Central memory CD8-positive, alpha-beta T cell (primary cell): ENCODE measurements around the gene CPEB3.
"Not testable (repeated sequence)": the region's sequence is repeated elsewhere in the genome, so short reads cannot be mapped to it uniquely, and the experiment has no call there.

Experiments used
- ATAC-seq: fragments of 150-1000 bp; cut with Tn5 transposase; replicated peaks from 2 replicates; pipeline ENCODE4 v1.10.0; 2022; ENCODE audit warnings: mild to moderate bottlenecking, moderate FRiP score, moderate number of reproducible peaks; ENCODE audit not compliant: poor library complexity, severe bottlenecking; ENCODE audit errors: extremely low read depth
- DNase-seq, 2 donors: peaks; one replicate each; pipeline ENCODE4 v3.0.0; 2021; ENCODE audit warnings: low spot score in 2 of 2
- H3K27ac Mint-ChIP-seq: one replicate; pipeline ENCODE4 v1.8.0; 2022; ENCODE audit warnings: low read depth, mild to moderate bottlenecking, moderate library complexity, mixed read lengths
- H3K27me3 Mint-ChIP-seq: one replicate; pipeline ENCODE4 v1.8.0; 2022; ENCODE audit warnings: mixed read lengths
- H3K36me3 Mint-ChIP-seq: one replicate; pipeline ENCODE4 v1.8.0; 2022; ENCODE audit warnings: mild to moderate bottlenecking, moderate library complexity, mixed read lengths; ENCODE audit not compliant: insufficient read depth
- H3K4me1 Mint-ChIP-seq: one replicate; pipeline ENCODE4 v1.8.0; 2022; ENCODE audit warnings: mixed read lengths
- H3K4me3 Mint-ChIP-seq: one replicate; pipeline ENCODE4 v1.8.0; 2022; ENCODE audit warnings: mild to moderate bottlenecking, moderate library complexity, mixed read lengths
- H3K9me3 Mint-ChIP-seq: one replicate; pipeline ENCODE4 v1.8.0; 2022; ENCODE audit warnings: mixed read lengths

Gene CPEB3

DNA sequence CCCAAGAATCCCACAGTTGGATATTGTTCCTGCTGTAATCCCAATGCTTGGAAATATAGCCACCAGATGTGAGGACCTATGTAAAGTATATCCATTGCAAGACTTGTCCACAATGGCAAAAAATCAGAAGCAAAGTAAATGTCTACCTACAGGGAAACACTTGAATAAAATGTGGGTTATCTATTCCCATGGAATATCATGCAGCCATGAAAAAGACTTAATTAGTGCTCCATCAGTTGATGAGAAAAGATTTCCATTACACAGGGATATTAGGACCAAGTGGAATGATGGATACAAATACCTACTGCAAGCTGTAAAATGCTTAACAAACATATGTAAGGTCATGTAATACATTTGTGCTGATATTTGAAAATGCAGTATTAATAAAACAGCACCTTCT lies 236.1 kb downstream of the CPEB3 start:
- no peaks in the 10 kb centered on the region for H3K27me3 Mint-ChIP-seq
- peaks cover 5% of the 10 kb centered on the region for H3K36me3 Mint-ChIP-seq
- H3K4me1 Mint-ChIP-seq: peaks cover 8% of the 10 kb centered on the region
- no peak overlapping the region for H3K27ac Mint-ChIP-seq
- H3K9me3 Mint-ChIP-seq: no peaks in the 10 kb centered on the region
- DNase-seq (no peak), ATAC-seq (no peak)
- no peak overlapping the region for H3K4me3 Mint-ChIP-seq

DNA sequence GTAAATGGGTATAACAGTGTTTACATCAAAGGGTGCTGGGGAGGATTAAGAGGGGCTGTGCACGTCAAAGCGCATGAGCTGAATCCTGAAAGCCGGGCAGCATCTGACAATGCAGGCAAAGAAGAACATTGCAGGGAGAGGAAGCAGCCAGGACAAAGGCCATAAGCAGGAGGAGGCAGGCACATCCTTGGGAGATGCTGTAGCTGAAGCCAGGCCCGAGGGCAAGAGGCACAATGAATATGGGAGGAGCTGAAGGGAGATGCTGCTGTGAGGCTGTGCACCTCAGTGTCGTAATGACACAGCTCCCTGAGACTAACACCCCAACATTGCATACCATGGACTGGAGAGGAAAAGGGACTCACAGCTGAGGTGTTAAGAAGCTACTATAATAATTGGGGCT lies 238.1 kb downstream of the CPEB3 start:
- Mint-ChIP-seq H3K9me3 (no peaks in the 10 kb centered on the region), H3K4me3 (no peak overlapping the region), H3K27me3 (no peaks in the 10 kb centered on the region), H3K4me1 (peaks cover 16% of the 10 kb centered on the region), H3K36me3 (peaks cover 11% of the 10 kb centered on the region), H3K27ac (no peak overlapping the region)
- ATAC-seq: no peak
- no peak for DNase-seq

DNA sequence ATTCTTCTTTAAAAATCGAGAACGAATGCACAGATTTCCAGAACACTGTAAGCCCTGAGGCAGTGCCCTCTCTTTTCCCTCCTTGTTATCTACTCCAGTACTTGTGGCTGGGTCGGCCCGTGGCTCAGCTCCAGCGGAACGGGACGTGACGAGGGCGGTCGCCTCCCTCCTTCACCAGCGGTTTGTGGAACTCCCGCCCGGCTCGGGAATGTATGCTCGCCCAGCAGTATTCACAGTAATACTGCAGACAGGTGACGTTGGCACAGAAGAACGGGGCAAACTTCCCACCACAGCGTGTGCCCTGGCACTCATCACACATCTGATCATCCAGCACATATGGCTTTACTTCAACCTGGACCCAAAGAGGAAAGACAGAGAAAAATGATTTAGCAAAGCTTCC lies 238.8 kb downstream of the CPEB3 start:
- ATAC-seq: no peak
- peaks cover 19% of the 10 kb centered on the region for H3K4me1 Mint-ChIP-seq
- no peak overlapping the region for H3K27ac Mint-ChIP-seq
- H3K27me3 Mint-ChIP-seq: no peaks in the 10 kb centered on the region
- H3K9me3 Mint-ChIP-seq: no peaks in the 10 kb centered on the region
- DNase-seq: no peak
- H3K36me3 Mint-ChIP-seq: peaks cover 11% of the 10 kb centered on the region
- no peak overlapping the region for H3K4me3 Mint-ChIP-seq

DNA sequence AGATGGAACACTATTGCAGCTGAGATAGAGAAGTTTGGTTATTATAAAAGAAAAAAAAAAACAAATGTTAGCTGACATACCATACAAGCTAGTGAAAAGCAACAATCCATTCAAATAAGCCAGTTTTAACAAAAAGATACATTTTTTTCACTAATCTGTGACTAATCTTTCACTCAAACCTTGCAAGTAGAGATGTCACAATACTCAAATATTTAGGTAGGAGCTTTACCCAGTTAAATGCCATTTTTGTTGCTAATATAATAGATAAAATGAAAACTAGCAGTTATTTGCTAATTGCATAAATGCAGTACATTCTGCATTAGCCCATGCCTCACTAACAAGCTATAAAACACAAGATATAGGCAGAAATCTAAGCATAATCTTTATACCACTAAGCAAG lies 243.7 kb downstream of the CPEB3 start:
- Mint-ChIP-seq H3K4me1 (peaks cover 11% of the 10 kb centered on the region), H3K4me3 (no peak overlapping the region), H3K27me3 (no peaks in the 10 kb centered on the region), H3K27ac (no peak overlapping the region), H3K36me3 (peaks cover 6% of the 10 kb centered on the region), H3K9me3 (no peaks in the 10 kb centered on the region)
- DNase-seq (no peak), ATAC-seq (no peak)

DNA sequence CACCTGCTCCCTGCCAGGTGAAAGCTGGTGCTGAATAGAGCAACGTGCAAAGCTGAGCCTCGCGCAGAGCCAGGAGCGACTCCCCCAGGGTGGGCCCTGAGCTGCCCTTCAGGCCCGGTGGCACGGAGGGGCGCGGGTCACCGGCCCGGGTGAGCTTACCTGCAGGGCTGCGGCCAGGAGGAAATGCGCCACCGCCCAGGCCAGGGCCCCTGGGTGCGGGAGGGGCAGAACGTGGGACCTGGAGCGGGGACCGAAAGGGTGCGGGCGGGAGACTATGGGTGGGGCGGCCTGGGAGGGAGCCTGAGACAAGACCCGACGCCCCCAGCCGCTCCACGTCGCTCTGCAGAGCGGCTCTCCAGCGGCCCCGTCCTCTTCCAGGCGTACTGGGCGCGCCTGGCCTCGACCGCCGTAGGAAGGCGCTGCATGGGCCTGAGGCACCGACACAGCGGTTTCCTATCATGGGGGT lies 245.2 kb downstream of the CPEB3 start:
- no peak overlapping the region for H3K4me3 Mint-ChIP-seq
- H3K27ac Mint-ChIP-seq: no peak overlapping the region
- ATAC-seq (no peak), DNase-seq (no peak)
- no peaks in the 10 kb centered on the region for H3K9me3 Mint-ChIP-seq
- H3K27me3 Mint-ChIP-seq: no peaks in the 10 kb centered on the region
- H3K36me3 Mint-ChIP-seq: peaks cover 7% of the 10 kb centered on the region
- peaks cover 11% of the 10 kb centered on the region for H3K4me1 Mint-ChIP-seq

DNA sequence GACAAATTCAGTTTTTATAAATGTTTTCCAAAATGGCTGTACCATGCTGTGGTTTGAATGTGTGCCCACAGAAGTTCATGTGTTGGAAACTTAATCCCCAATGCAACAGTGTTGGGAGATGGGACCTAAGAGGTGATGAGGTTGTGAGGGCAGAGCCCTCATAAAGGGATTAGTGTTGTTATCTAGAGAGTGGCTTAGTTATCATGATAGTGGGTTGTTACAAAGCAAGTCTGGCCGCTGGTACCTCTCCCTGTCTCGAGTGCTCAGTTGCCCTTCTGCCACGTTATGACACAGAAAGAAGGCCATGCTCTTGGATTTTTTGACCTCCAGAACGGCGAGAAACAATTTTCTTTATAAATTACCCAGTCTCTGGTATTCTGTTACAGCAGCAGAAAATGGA lies 248.3 kb downstream of the CPEB3 start:
- Mint-ChIP-seq H3K4me3 (no peak overlapping the region), H3K9me3 (no peaks in the 10 kb centered on the region), H3K4me1 (peaks cover under 1% of the 10 kb centered on the region), H3K27me3 (no peaks in the 10 kb centered on the region), H3K27ac (no peak overlapping the region), H3K36me3 (peaks cover 1% of the 10 kb centered on the region)
- ATAC-seq (no peak), DNase-seq (no peak)

DNA sequence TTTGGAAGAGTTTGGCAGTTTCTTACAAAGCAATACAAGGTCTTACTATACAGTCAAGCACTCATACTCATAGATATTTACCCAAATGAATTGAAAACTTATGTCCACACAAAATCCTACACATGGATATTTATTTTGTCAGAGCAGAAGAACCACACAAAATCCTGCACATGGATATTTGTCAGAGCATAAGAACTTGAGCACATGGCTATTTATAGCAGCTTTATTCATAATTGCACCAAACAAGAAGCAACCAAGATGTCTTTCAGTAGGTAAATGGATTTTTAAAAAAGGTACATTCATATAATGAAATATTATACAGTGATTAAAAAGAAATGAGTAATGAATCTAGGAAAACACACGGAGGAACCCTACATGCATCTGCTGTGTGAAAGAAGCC lies 251.9 kb downstream of the CPEB3 start:
- H3K4me3 Mint-ChIP-seq: no peak overlapping the region
- H3K36me3 Mint-ChIP-seq: peaks cover 1% of the 10 kb centered on the region
- no peaks in the 10 kb centered on the region for H3K4me1 Mint-ChIP-seq
- H3K9me3 Mint-ChIP-seq: no peaks in the 10 kb centered on the region
- no peak overlapping the region for H3K27ac Mint-ChIP-seq
- no peak for ATAC-seq
- DNase-seq: no peak
- no peaks in the 10 kb centered on the region for H3K27me3 Mint-ChIP-seq

DNA sequence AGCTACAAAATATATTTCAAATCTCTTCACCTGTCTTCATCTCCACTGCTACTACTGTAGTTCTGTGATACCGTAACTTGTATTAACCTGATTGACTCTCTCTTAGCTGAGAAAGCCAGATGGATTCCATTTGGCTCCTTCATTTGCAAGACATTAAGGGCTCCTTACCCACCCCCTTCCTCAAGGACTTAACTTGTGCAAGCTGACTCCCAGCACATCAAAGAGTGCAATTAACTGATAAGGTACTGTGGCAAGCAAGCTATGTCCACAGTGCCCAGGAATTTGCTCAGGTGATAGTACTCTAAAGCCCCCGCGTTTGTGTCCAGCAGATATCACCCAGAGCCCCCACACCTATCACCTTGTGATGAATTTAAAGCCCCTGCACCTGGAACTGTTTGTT lies 257.8 kb downstream of the CPEB3 start:
- H3K9me3 Mint-ChIP-seq, H3K27ac Mint-ChIP-seq, DNase-seq, H3K4me1 Mint-ChIP-seq, H3K4me3 Mint-ChIP-seq, ATAC-seq, H3K27me3 Mint-ChIP-seq: not testable (repeated sequence)
- H3K36me3 Mint-ChIP-seq: peaks cover 24% of the 10 kb centered on the region

DNA sequence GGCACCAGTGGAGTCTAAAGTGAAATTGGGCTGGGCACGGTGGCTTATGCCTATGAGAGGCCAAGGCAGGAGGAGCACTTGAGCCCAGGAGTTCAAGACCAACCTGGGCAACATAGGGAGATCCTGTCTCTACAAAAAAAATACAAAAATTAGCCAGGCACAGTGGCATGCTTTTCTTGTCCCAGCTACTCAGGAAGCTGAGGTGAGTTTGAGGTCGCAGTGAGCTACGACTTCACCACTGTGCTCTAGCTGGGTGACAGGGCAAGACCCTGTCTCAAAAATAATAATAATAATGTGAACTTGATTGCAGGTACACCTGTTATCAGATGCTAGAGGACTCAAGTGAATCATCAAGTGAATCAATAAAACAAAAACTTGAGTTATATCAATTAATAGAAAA lies 259.3 kb downstream of the CPEB3 start:
- Mint-ChIP-seq H3K4me3 (no peak overlapping the region), H3K9me3 (no peaks in the 10 kb centered on the region), H3K27ac (no peak overlapping the region), H3K36me3 (peaks cover 32% of the 10 kb centered on the region), H3K27me3 (no peaks in the 10 kb centered on the region), H3K4me1 (no peaks in the 10 kb centered on the region)
- ATAC-seq: no peak
- DNase-seq: no peak

DNA sequence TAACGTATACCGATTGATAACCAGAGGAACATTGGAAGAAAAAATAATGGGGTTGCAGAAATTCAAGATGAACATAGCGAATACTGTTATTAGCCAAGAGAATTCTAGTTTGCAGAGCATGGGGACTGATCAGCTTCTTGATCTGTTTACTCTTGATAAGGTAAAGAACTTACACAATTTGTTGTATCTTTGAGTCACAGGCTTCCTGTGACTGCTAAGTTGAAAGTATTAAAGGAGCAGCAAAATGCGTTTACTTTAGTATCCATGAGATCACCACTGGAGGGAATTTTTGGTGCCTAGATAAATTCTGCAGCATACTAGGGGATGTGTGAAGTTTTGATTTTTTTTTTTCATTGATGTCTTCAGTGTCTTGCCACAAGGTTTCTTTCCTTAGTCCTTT lies 263.7 kb downstream of the CPEB3 start:
- Mint-ChIP-seq H3K9me3 (no peaks in the 10 kb centered on the region), H3K27ac (no peak overlapping the region), H3K27me3 (no peaks in the 10 kb centered on the region), H3K4me1 (no peaks in the 10 kb centered on the region), H3K4me3 (no peak overlapping the region), H3K36me3 (peaks cover 41% of the 10 kb centered on the region)
- no peak for DNase-seq
- no peak for ATAC-seq

DNA sequence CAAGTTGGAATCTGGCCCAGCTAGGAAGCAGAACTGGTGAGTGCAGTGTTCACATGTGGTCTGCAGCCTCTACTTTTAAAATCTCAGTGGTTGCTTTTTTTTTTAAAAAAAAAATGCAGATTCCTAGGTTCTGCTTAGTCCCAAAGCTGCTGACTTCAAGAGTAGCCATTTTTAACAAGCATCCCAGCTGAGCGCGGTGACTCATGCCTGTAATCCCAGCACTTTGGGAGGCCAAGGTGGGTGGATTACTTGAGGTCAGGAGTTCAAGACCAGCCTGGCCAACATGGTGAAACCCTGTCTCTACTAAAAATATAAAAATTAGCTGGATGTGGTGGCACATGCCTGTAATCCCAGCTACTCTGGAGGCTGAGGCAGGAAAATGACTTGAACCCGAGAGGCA lies 265.5 kb downstream of the CPEB3 start:
- not testable (repeated sequence) for H3K27ac Mint-ChIP-seq, DNase-seq
- peaks cover 36% of the 10 kb centered on the region for H3K36me3 Mint-ChIP-seq

DNA sequence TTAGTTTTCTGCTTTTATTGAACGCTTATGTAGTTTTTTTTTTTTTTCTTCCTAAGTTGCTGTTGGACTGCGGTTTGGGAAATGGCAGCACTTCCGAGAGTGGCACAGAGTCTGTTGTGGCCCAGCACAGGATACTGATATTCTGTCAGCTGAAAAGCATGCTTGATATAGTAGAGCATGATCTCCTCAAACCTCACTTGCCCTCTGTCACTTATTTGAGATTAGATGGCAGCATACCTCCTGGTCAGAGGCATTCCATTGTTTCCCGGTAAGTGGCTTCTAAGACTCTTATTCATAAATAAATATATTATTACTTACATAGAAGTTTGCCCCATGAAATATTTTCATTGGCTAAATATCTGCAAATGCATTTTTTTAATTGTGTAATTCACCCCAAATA lies 266.2 kb downstream of the CPEB3 start:
- H3K27me3 Mint-ChIP-seq: no peaks in the 10 kb centered on the region
- no peak for DNase-seq
- H3K4me1 Mint-ChIP-seq: no peaks in the 10 kb centered on the region
- H3K27ac Mint-ChIP-seq: no peak overlapping the region
- peaks cover 38% of the 10 kb centered on the region for H3K36me3 Mint-ChIP-seq
- no peak for ATAC-seq
- no peak overlapping the region for H3K4me3 Mint-ChIP-seq
- no peaks in the 10 kb centered on the region for H3K9me3 Mint-ChIP-seq

More for the DNA sequence above, 265.5 kb downstream of the CPEB3 start:
- not testable (repeated sequence) for H3K4me1 Mint-ChIP-seq, ATAC-seq, H3K9me3 Mint-ChIP-seq, H3K27me3 Mint-ChIP-seq, H3K4me3 Mint-ChIP-seq

DNA sequence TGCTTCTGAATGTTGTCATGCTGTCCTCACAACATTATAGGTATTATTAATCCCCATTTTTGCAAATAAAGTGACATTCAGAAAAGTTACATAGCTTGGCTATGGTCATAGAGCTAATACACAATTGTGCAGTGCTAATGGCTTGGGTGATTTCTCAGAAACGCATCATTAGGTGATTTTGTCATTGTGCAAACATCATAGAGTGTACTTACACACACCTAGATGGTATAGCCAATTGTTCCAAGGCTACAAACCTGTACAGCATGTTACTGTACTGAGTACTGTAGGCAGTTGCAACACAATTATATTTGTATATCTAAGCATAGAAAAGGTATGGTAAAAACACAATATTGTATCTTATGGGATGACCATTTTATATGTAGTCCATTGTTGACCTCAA lies 276.3 kb downstream of the CPEB3 start:
- peaks cover 43% of the 10 kb centered on the region for H3K36me3 Mint-ChIP-seq
- no peak overlapping the region for H3K4me3 Mint-ChIP-seq
- H3K9me3 Mint-ChIP-seq: no peaks in the 10 kb centered on the region
- H3K27me3 Mint-ChIP-seq: no peaks in the 10 kb centered on the region
- ATAC-seq: no peak
- H3K4me1 Mint-ChIP-seq: peaks cover 6% of the 10 kb centered on the region
- no peak overlapping the region for H3K27ac Mint-ChIP-seq
- DNase-seq: no peak
